GM10248 (cell line): ENCODE measurements around the gene METRN.

Source experiments
- CTCF ChIA-PET: fragments of 300-600 bp; sonication (Branson Sonifier 250); formaldehyde crosslinking; extraction: SDS; loops from one replicate; lab custom pipeline; 2021; ENCODE audit warnings: antibody characterized with exemption; lab: Yijun Ruan, JAX
- POLR2A ChIA-PET: fragments of 350-650 bp; sonication (Branson Sonifier 250); formaldehyde crosslinking; extraction: SDS; loops from one replicate; lab custom pipeline; 2020; ENCODE audit warnings: antibody characterized with exemption; lab: Yijun Ruan, JAX
- DNase-seq: peaks from one replicate; pipeline ENCODE4 v3.0.0; 2012; ENCODE audit errors: extremely low spot score
- CTCF ChIP-seq: IDR thresholded peaks from 2 replicates; pipeline ENCODE4 v1.5.1; 2012; ENCODE audit warnings: mild to moderate bottlenecking, low read depth; ENCODE audit errors: extremely low read depth, missing control alignments, control extremely low read depth

The METRN gene

DNA sequence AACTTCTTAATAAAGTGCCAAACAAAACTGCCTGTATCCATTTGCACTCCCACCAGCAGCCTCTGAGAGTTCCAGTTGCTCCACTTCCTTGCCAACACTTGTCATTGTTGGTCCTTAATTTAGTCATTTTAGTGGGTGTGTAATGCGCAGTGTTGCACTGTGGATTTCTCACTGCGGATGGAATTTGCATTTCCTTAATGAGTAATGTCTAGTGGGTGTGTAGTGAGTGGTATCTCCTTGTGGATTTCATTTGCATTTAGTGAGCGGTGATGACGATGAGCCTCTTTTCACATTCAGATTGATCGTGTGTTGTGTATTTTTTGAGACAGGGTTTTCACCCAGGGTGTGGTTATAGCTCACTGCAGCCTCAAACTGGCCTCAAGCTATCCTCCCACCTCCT is 41.5 kb downstream of the METRN start:
- ChIA-PET CTCF (interaction anchor here (0.8 to 1.2 kb wide), 2 partner anchors 11 to 29 kb away, joined by 3 to 4 read pairs; no protein-coding TSS in a partner anchor), POLR2A (no interaction called here)
- no peak for DNase-seq
- no peak for TF ChIP-seq CTCF

GRCh38 chr16:759110-759910 is 44.4 kb downstream of the METRN start:
- POLR2A ChIA-PET = no interaction called here
- no peak for TF ChIP-seq CTCF
- CTCF ChIA-PET = interaction anchor here (1.7 to 2.1 kb wide), 2 partner anchors 10 to 39 kb away, joined by 4 to 5 read pairs; partner anchors contain the start of gene ANTKMT
- no peak for DNase-seq

DNA sequence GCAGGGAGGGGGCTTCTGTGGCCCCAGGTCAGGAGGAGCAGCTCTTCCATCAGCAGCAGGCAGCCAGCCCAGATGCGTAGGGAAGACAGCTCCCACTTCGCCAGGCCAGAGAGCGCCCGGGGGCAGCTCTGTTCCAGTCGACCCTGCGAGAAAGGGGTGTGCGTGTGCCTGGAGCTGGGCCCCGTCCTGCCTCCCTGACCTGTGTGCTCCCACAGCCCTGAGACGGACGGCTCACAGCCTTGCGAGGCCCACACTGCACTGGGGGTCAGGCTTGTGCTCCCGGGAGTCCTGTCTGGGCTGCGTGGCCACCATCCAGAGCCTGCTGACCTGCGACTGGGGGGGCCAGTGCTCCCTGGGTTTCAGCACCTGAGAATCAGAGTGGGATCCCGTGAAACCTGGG is 45.1 kb downstream of the METRN start:
- no peak for TF ChIP-seq CTCF
- ChIA-PET POLR2A (no interaction called here), CTCF (interaction anchor here (0.8 to 2.1 kb wide), 3 partner anchors 11 to 39 kb away, joined by 3 to 5 read pairs (median 4); partner anchors contain the start of gene ANTKMT)
- no peak for DNase-seq

DNA sequence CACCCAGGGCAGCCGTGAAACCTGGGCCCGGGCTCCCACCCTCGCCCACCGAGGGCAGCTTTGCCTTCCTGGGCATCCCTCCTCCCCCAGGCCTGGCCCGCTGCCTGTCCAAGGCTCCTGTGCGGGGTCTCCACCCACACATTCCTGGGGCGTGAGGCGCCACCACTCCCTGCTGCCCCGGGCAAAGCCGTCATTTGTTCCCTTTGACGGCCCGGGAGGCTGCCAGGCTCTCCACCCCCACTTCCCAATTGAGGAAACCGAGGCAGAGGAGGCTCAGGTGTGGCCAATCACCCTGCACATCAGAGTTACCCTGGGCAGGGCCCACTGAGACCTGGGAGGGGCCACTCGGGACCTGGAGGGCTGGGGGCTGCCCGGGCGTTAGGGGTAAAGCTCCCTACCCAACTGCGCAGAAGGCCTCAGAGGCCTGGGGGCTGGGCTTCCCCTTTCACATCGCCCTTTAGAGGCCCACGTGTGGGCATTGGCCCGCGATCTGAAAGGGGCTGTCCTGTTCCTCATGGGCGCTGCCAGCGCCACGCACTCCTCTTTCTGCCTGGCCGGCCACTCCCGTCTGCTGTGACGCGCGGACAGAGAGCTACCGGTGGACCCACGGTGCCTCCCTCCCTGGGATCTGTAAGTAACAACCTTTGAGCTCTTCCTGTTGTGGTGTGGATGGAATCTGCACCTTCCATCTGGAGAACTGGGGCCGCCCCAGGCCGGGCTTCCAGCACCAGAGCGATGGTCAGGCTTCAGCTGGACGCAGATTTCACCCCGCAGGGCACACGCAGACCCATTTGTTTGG is 45.8 kb downstream of the METRN start, which contains the start of gene MSLN:
Gene MSLN (plus strand): TSS at position 190 of the 799 bp plus-strand sequence. CDS start 1,947 bp downstream, outside the sequence.
- ChIA-PET CTCF (interaction anchor here (0.8 to 2.1 kb wide), 3 partner anchors 11 to 40 kb away, joined by 3 to 5 read pairs (median 4); partner anchors contain the start of gene ANTKMT), POLR2A (interaction anchor here (0.6 kb wide), 1 partner anchor 13 kb away, joined by 13 read pairs; no protein-coding TSS in a partner anchor)
- no peak for DNase-seq
- no peak for TF ChIP-seq CTCF

DNA sequence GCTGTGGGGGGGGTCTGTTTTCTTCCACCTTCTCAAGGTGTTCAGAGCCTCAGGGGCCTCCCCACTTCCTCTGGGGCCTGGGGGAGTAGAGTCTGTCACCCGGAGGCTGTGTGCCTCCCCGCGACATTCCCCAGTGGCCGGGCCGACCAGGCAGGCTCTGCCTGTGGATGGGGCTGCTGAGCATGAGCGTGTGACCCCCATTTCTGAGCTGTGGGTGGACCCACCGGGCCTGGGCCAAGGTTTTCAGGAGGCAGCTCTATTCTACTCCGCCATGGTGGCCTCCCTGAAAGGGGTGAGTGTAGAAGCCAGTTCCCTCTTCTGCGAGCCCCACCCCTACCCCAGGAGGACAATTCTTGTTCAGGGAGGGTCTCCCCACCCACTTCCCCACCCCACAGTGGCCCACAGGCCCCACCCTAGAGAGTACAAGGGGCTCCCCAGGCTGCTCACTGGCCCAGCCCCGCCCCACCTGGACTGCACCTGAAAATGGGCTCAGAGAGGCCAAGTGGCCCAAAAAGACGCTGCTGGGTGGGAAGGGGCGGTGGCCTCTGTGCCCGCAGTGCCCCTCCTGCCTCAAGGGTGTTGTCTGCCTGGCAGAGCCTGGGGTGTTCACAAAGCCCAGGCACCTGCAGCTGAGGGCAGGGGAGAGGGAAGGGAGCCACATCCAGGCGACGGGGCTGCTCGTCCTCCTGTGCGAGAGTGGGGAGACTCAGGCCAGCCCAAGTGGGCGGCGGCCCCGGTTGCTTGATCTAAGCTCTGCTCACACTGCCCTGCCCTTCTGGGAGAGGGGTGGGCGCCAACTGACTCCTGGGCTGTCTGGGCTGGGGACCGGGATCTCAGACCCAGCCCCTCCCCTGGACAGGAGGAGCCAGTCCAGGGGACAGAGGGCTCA is 47.0 kb downstream of the METRN start:
- DNase-seq = no peak
- ChIA-PET POLR2A (no interaction called here), CTCF (interaction anchor here (2.1 kb wide), 1 partner anchor 12 kb away, joined by 5 read pairs; no protein-coding TSS in a partner anchor)
- no peak for TF ChIP-seq CTCF
